GM19238 (cell line): ENCODE measurements around the gene CFDP1.
"Not testable (repeated sequence)": the region's sequence is repeated elsewhere in the genome, so short reads cannot be mapped to it uniquely, and the experiment has no call there.

Source experiments
- DNase-seq: peaks from one replicate; pipeline ENCODE4 v3.0.0; 2011; ENCODE audit warnings: low spot score; ENCODE audit not compliant: insufficient read length

Gene CFDP1

GRCh38 chr16:75432828-75433731, at the start of gene CFDP1:
Gene CFDP1, minus strand, starts transcription at chr16:75433503. Its CDS starts 151 bp downstream, at chr16:75433352.
- DNase-seq: peak; percentile 96

- DNase-seq: no peak
These were observed 49.3 kb upstream of the CFDP1 start for GRCh38 chr16:75482434-75483205.

GRCh38 chr16:75481475-75481874, 48.2 kb upstream of the CFDP1 start:
- no peak for DNase-seq

GRCh38 chr16:75479421-75479990, 46.2 kb upstream of the CFDP1 start:
- DNase-seq: no peak

- no peak for DNase-seq
These were observed 45.4 kb upstream of the CFDP1 start for GRCh38 chr16:75478480-75479345.

- DNase-seq: no peak
These were observed 44.6 kb upstream of the CFDP1 start for GRCh38 chr16:75477680-75478473.

- no peak for DNase-seq
These were observed 43.5 kb upstream of the CFDP1 start for GRCh38 chr16:75476817-75477216.

- DNase-seq: no peak
These were observed 42.1 kb upstream of the CFDP1 start for GRCh38 chr16:75475420-75475847.

GRCh38 chr16:75472908-75473877, 39.9 kb upstream of the CFDP1 start:
- no peak for DNase-seq

GRCh38 chr16:75471723-75472633, 38.7 kb upstream of the CFDP1 start:
- DNase-seq: peak; percentile 63

GRCh38 chr16:75466760-75467159, 33.5 kb upstream of the CFDP1 start:
- DNase-seq: no peak

GRCh38 chr16:75464122-75464918, 31.0 kb upstream of the CFDP1 start, which contains the start of gene TMEM170A:
Gene TMEM170A, minus strand, starts transcription at chr16:75464689. Its CDS starts 89 bp downstream, at chr16:75464600.
- DNase-seq: peak; percentile 95

GRCh38 chr16:75463389-75464121, 30.3 kb upstream of the CFDP1 start:
- not testable (repeated sequence) for DNase-seq

- no peak for DNase-seq
These were observed 29.5 kb upstream of the CFDP1 start for GRCh38 chr16:75462806-75463205.

- DNase-seq: no peak
These were observed 28.3 kb upstream of the CFDP1 start for GRCh38 chr16:75461575-75461974.

GRCh38 chr16:75460446-75460845, 27.1 kb upstream of the CFDP1 start:
- DNase-seq: no peak
